Measurements from ENCODE around the gene RNASE13.

RNASE13 gene

GRCh38 chr14:21034707-21035106 is at the start of gene RNASE13:
TSS of gene RNASE13 (minus strand) at chr14:21034807. CDS start at chr14:21034288, 519 bp downstream.
- no peak for DNase-seq

GRCh38 chr14:21084396-21084795 is 49.8 kb upstream of the RNASE13 start:
- DNase-seq = no peak

GRCh38 chr14:21083565-21084325 is 49.1 kb upstream of the RNASE13 start:
- no peak for DNase-seq

- DNase-seq = no peak
These were observed 47.0 kb upstream of the RNASE13 start for GRCh38 chr14:21081521-21082142.

- no peak for DNase-seq
These were observed 44.1 kb upstream of the RNASE13 start for GRCh38 chr14:21078726-21079125.

- no peak for DNase-seq
These were observed 43.7 kb upstream of the RNASE13 start for GRCh38 chr14:21078287-21078686.

- DNase-seq = no peak
These were observed 43.1 kb upstream of the RNASE13 start for GRCh38 chr14:21077672-21078071.

- no peak for DNase-seq
These were observed 41.3 kb upstream of the RNASE13 start for GRCh38 chr14:21075719-21076437.

- DNase-seq = no peak
These were observed 40.0 kb upstream of the RNASE13 start for GRCh38 chr14:21074398-21075272.

GRCh38 chr14:21073921-21074320 is 39.3 kb upstream of the RNASE13 start:
- DNase-seq = no peak

- no peak for DNase-seq
These were observed 38.3 kb upstream of the RNASE13 start for GRCh38 chr14:21072781-21073339.

- no peak for DNase-seq
These were observed 37.4 kb upstream of the RNASE13 start for GRCh38 chr14:21072031-21072473.

GRCh38 chr14:21071225-21072030 is 36.8 kb upstream of the RNASE13 start:
- no peak for DNase-seq

GRCh38 chr14:21070610-21071224 is 36.1 kb upstream of the RNASE13 start:
- DNase-seq = no peak

- DNase-seq = no peak
These were observed 35.5 kb upstream of the RNASE13 start, which contains the start of gene ARHGEF40 for GRCh38 chr14:21070083-21070609. TSS of gene ARHGEF40 (plus strand) at chr14:21070304. CDS start at chr14:21070397, 93 bp downstream.

- DNase-seq = no peak
These were observed 34.9 kb upstream of the RNASE13 start for GRCh38 chr14:21069388-21070082.

- peak; percentile 55 for DNase-seq
These were observed 34.1 kb upstream of the RNASE13 start for GRCh38 chr14:21068521-21069387.

GRCh38 chr14:21066882-21067502 is 32.4 kb upstream of the RNASE13 start:
- DNase-seq = peak; percentile 31

All from NCI-H1694 (cell line).